HFF-Myc (cell line): ENCODE measurements around the gene RSPO4.
"Not testable (repeated sequence)": the region's sequence is repeated elsewhere in the genome, so short reads cannot be mapped to it uniquely, and the experiment has no call there.

ENCODE experiments used
- DNase-seq: peaks from one replicate; pipeline ENCODE4 v3.0.0-alpha.2; 2011; ENCODE audit warnings: low read depth; ENCODE audit errors: extremely low read depth
- H3K4me3 ChIP-seq: replicated peaks from 2 replicates; pipeline ENCODE4 v1.5.1; 2011; ENCODE audit warnings: low read depth, mild to moderate bottlenecking, control low read depth, low read length
- TF ChIP-seq, protein P1 (sequence below): IDR thresholded peaks from 2 replicates; pipeline ENCODE4 v1.5.1; 2012; ENCODE audit warnings: mild to moderate bottlenecking, low read depth, low read length, control low read depth; ENCODE audit errors: missing control alignments

The RSPO4 gene

DNA sequence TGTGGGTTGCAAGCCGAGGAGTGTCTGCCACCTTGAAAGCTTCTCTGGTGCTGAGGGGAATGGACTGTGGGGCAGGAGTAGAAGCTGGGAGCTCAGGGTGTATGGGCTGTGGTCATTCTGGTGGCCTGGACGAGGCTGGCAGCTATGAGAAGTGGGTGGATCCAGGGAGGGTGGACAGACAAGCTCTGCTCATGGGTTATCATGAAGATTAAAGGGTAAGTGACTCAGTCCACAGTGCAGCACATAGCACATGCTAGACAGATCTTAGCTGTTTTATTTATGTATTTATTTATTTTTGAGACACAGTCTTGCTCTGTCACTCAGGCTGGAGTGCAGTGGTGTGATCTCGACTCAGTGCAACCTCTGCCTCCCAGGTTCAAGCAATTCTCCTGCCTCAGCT, 13.8 kb downstream of the RSPO4 start:
- H3K4me3 ChIP-seq = no peak overlapping the region
- no peak for DNase-seq
- TF ChIP-seq, protein P1, sequence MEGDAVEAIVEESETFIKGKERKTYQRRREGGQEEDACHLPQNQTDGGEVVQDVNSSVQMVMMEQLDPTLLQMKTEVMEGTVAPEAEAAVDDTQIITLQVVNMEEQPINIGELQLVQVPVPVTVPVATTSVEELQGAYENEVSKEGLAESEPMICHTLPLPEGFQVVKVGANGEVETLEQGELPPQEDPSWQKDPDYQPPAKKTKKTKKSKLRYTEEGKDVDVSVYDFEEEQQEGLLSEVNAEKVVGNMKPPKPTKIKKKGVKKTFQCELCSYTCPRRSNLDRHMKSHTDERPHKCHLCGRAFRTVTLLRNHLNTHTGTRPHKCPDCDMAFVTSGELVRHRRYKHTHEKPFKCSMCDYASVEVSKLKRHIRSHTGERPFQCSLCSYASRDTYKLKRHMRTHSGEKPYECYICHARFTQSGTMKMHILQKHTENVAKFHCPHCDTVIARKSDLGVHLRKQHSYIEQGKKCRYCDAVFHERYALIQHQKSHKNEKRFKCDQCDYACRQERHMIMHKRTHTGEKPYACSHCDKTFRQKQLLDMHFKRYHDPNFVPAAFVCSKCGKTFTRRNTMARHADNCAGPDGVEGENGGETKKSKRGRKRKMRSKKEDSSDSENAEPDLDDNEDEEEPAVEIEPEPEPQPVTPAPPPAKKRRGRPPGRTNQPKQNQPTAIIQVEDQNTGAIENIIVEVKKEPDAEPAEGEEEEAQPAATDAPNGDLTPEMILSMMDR = no peak

DNA sequence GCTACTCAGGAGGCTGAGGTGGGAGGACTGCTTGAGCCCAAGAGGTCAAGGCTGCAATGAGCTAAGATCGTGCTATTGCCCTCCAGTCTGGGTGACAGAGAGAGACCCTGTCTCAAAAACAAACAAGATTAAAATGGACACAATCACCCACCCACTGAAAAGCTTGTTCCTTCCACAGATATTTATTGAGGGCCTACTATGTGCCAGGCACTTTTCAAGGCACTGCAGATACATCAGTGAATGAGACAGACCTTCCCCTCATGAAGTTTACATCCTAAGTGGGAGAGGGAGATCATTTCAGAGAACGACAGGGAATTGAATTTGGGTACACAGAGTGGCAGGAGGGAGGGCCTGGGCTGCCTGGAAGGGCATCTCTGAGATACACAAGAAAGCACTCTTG, 14.4 kb downstream of the RSPO4 start:
- TF ChIP-seq, protein P1 = no peak
- H3K4me3 ChIP-seq = no peak overlapping the region
- no peak for DNase-seq

DNA sequence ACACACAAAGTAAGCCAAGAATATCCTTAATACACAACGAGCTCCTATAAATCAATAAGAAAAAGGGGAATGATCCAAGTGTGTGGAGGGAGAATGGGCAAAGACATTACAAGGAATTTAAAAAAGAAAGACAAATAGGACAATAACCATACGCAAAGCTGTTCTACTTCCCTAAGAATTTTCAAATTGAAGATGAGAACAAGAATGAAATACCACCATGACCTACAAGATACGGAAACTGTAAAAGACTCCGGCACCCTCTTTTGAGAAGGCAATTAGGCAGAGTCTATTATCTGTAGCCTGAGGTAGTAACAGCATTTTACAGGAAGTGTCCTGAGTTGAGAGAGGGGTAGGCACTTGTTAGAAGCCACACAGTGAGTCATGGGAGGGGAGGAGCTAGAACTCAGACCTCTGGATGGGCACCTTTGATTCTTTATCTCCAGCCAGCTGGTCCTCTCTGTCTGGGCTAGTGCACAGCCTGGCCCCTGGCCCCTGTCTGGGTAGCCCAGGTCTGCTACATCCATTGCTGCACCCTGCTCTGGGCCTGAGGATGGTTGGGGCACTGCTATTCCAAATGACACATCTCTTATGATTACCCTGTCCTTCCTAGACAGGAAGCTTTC, 15.3 kb downstream of the RSPO4 start:
- TF ChIP-seq, protein P1 = no peak
- no peak for DNase-seq
- H3K4me3 ChIP-seq = no peak overlapping the region

DNA sequence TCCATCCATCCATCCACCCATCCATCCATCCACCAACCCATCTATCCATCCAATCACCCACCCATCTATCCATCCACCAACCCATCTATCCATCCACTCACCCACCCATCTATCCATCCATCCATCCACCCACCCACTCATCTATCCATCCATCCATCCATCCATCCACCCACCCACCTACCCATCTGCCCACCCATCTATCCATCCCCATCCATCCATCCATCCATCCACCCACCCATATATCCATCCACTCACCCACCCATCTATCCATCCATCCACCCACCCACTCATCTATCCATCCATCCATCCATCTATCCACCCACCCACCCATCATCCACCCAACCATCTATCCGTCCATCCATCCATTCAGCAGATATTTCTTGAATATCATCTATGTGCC, 17.1 kb downstream of the RSPO4 start:
- H3K4me3 ChIP-seq, DNase-seq: not testable (repeated sequence)

DNA sequence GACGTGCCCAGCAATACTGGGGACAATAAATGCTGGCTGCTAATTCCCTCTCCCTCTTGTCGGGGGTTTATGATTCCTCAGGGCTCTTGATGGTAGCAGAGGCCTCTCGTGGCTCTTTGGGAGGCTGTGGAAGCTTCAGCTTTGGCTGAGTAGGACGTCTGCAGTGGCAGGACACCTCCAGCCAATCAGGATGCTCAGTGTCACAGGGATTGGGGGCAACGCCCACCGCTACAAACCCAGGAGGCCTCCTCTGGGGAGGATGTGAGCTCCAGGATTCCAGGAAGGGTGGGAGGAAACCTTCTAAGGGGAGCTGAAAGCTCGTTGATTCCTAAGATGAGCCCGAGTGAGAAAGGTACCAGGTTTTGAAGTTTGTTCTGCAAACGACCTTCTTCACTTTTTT, 19.4 kb downstream of the RSPO4 start:
- TF ChIP-seq, protein P1 = no peak
- DNase-seq = no peak
- no peak overlapping the region for H3K4me3 ChIP-seq

DNA sequence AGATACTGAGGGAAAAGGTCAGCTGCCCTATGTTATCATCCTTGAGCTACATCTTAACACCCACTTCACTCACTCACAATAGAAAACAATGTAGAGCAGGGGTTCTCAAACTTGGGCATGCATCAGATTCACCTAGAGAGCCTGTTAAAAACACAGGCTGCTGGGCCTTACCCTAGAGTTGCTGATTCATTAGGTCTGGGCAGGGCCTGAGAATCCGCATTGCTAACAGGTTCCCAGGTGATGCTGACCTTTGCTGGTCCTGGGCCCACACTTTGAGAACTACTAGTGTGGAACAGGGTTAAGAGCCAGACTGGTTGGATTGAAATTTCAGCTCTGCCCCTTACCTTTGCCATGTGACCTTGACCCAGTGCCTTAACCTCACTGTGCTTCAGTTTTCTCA, 25.1 kb downstream of the RSPO4 start:
- H3K4me3 ChIP-seq = no peak overlapping the region
- DNase-seq = no peak
- TF ChIP-seq, protein P1 = no peak

DNA sequence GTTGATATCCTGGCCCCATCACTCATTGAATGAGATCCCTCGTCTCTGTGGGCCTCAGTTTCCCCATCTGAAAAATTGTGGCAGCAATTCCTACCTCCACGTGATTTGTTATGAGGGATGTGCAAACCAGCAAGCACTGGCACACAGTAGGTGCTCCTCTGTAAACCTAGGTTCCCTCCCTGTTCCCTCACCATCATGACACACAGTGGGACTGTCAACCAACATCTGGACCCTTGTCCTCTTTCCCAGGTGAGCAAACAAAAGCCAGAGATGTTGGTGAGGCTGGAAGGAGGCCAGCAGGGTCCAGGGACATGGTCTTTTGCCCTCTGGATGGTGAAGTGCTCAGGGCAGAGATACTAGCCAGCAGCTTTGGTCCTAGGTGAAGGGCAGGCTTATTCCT, 26.1 kb downstream of the RSPO4 start:
- H3K4me3 ChIP-seq = no peak overlapping the region
- no peak for DNase-seq
- TF ChIP-seq, protein P1 = no peak
